Measurements from ENCODE around the gene SGMS1. TPM values are rescaled to one million over a fixed set of nuclear protein-coding genes. Genes with fewer than 3 reads are reported as not detected.

The SGMS1 gene
- total and polyA plus RNA-seq, 2 experiments from 2014 or later, result 15.0 to 34.7 TPM

DNA sequence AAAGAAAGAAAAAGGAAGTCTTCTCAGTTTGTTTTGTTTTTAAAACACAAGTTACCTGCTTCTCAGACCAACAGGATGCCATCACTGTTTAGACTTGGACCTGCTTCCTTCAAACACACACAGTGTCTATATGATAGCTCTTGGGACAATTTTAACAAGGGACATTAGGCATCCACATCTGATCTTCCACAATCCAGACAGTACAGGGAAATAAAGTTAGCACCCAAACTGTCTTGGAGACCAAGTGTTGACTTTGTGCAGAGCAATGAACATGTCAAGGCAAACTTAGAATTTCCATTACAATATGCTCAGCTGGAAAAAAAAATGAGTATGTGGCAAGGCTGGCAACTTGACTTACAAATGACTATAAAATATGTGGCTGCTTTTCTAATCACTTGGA is 80.9 kb downstream of the SGMS1 start:
- no peaks in the 10 kb centered on the region for H4K20me1 ChIP-seq (replicated peaks; ENCODE audit: insufficient read depth)
- peaks cover 11% of the 10 kb centered on the region for H3K4me1 ChIP-seq (ENCODE audit: insufficient read depth)
- 0 out of 2 replicates have a peak, but pooled peaks cover 2% of the 10 kb centered on the region for H3K9me2 ChIP-seq (ENCODE audit: insufficient read depth)
- no peak for DNase-seq (ENCODE audit: low spot score)
- H2AFZ ChIP-seq, result no peak overlapping the region
- H3K4me2 ChIP-seq, result no peak overlapping the region
- Mint-ChIP-seq H3K27ac (no peak overlapping the region; the same call in 1 of the 2 replicates), H3K4me3 (no peak overlapping the region), H3K27me3 (ENCODE audit: insufficient read depth, low read depth, poor library complexity) (peaks cover 12% of the 10 kb centered on the region), H3K36me3 (ENCODE audit: low read depth) (peaks cover 11% of the 10 kb centered on the region), H3K4me1 (peaks cover 32% of the 10 kb centered on the region), H3K9me3 (peaks cover 10% of the 10 kb centered on the region; the same call in 2 of the 3 replicates)
- ATAC-seq, result no peak
- no peak overlapping the region for H3K4me3 ChIP-seq
- no peaks in the 10 kb centered on the region for H3K36me3 ChIP-seq (ENCODE audit: insufficient read depth)
- H3K27ac ChIP-seq (ENCODE audit: low read depth), result no peak overlapping the region
- H3F3A ChIP-seq (replicated peaks; ENCODE audit: low read depth), result no peaks in the 10 kb centered on the region
- TF ChIP-seq CTCF (conservative IDR thresholded peaks at IDR 0.05; ENCODE audit: low read depth in 2 of 2), result no peak
- no peak for TF ChIP-seq ZNF114 (CRISPR knock-in tag; IDR thresholded peaks at IDR 0.05)
- no peak for TF ChIP-seq EZH2 (IDR thresholded peaks at IDR 0.05; ENCODE audit: low read depth, unreplicated experiment)
- TF ChIP-seq ZNF462 (CRISPR knock-in tag; IDR thresholded peaks at IDR 0.05), result no peak
- no peak for TF ChIP-seq NANOG (IDR thresholded peaks at IDR 0.05; ENCODE audit: borderline replicate concordance)
- TF ChIP-seq STAT1 (IDR thresholded peaks at IDR 0.05; ENCODE audit: unreplicated experiment), result no peak
- TF ChIP-seq CREB1 (CRISPR knock-in tag; IDR thresholded peaks at IDR 0.05; ENCODE audit: low read depth), result no peak
- no peak for TF ChIP-seq ZNF331 (CRISPR knock-in tag; IDR thresholded peaks at IDR 0.05; ENCODE audit: low read depth)
- TF ChIP-seq POLR2AphosphoS5 (IDR thresholded peaks at IDR 0.05; ENCODE audit: low read depth), result no peak
- TF ChIP-seq, protein P1, sequence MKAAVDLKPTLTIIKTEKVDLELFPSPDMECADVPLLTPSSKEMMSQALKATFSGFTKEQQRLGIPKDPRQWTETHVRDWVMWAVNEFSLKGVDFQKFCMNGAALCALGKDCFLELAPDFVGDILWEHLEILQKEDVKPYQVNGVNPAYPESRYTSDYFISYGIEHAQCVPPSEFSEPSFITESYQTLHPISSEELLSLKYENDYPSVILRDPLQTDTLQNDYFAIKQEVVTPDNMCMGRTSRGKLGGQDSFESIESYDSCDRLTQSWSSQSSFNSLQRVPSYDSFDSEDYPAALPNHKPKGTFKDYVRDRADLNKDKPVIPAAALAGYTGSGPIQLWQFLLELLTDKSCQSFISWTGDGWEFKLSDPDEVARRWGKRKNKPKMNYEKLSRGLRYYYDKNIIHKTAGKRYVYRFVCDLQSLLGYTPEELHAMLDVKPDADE (IDR thresholded peaks at IDR 0.05), result no peak
- TF ChIP-seq EZH2phosphoT487 (IDR thresholded peaks at IDR 0.05; ENCODE audit: unreplicated experiment), result no peak
- TF ChIP-seq, protein P2, sequence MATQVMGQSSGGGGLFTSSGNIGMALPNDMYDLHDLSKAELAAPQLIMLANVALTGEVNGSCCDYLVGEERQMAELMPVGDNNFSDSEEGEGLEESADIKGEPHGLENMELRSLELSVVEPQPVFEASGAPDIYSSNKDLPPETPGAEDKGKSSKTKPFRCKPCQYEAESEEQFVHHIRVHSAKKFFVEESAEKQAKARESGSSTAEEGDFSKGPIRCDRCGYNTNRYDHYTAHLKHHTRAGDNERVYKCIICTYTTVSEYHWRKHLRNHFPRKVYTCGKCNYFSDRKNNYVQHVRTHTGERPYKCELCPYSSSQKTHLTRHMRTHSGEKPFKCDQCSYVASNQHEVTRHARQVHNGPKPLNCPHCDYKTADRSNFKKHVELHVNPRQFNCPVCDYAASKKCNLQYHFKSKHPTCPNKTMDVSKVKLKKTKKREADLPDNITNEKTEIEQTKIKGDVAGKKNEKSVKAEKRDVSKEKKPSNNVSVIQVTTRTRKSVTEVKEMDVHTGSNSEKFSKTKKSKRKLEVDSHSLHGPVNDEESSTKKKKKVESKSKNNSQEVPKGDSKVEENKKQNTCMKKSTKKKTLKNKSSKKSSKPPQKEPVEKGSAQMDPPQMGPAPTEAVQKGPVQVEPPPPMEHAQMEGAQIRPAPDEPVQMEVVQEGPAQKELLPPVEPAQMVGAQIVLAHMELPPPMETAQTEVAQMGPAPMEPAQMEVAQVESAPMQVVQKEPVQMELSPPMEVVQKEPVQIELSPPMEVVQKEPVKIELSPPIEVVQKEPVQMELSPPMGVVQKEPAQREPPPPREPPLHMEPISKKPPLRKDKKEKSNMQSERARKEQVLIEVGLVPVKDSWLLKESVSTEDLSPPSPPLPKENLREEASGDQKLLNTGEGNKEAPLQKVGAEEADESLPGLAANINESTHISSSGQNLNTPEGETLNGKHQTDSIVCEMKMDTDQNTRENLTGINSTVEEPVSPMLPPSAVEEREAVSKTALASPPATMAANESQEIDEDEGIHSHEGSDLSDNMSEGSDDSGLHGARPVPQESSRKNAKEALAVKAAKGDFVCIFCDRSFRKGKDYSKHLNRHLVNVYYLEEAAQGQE (IDR thresholded peaks at IDR 0.05; ENCODE audit: unreplicated experiment), result no peak
- no peak for TF ChIP-seq JUNB (IDR thresholded peaks at IDR 0.05; ENCODE audit: unreplicated experiment)
- H3K27me3 ChIP-seq (ENCODE audit: insufficient read depth), result no peaks in the 10 kb centered on the region
- H3K79me2 ChIP-seq (replicated peaks; ENCODE audit: insufficient read depth), result peaks cover 86% of the 10 kb centered on the region
